Measurements from ENCODE around the gene S100A10.

S100A10 gene

DNA sequence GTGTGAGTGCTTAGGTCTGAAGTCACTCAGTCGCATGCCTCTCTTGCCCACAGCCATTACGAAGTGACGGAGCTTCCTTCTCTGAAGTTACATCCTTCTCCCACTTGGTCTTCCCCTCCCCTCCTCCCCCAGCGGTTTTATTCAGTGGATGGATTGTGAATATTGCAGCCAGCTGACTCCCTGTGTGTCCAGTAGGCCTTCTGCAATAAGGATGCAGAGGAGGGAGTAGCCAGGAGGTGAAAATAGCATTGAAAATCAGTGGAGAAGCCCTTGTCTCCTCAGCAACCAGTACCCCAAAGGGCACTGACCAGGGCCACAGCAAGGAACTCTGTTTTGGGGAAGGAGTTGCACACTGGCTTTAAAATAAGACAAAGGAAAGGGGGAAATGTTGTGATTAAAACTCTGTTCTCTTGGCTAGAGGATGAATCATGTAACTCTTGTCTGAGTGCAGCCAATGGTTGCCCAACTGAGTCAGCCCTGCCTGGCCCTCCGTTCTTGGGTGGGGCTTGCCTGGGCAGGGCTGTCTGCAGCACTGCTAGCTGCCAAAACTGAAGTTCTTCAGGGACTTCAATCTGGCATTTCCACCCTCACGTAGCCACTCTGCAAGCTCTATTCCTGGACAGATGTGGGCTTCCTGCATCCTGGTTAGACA is 4.3 kb downstream of the S100A10 start:
- Histone ChIP-seq H3K9me3 (ENCODE audit: severe bottlenecking) (peaks cover 29% of the 10 kb centered on the region), H3K27me3 (ENCODE audit: insufficient read depth, low read depth, severe bottlenecking) (peaks cover 100% of the 10 kb centered on the region), H3K4me3 (ENCODE audit: low read depth, low read length) (no peak overlapping the region), H3K27ac (no peak overlapping the region), H3K36me3 (no peaks in the 10 kb centered on the region)
- DNase-seq = no peak
- TF ChIP-seq, protein P1, sequence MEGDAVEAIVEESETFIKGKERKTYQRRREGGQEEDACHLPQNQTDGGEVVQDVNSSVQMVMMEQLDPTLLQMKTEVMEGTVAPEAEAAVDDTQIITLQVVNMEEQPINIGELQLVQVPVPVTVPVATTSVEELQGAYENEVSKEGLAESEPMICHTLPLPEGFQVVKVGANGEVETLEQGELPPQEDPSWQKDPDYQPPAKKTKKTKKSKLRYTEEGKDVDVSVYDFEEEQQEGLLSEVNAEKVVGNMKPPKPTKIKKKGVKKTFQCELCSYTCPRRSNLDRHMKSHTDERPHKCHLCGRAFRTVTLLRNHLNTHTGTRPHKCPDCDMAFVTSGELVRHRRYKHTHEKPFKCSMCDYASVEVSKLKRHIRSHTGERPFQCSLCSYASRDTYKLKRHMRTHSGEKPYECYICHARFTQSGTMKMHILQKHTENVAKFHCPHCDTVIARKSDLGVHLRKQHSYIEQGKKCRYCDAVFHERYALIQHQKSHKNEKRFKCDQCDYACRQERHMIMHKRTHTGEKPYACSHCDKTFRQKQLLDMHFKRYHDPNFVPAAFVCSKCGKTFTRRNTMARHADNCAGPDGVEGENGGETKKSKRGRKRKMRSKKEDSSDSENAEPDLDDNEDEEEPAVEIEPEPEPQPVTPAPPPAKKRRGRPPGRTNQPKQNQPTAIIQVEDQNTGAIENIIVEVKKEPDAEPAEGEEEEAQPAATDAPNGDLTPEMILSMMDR (IDR thresholded peaks at IDR 0.05; ENCODE audit: low read depth, low read length) = no peak

DNA sequence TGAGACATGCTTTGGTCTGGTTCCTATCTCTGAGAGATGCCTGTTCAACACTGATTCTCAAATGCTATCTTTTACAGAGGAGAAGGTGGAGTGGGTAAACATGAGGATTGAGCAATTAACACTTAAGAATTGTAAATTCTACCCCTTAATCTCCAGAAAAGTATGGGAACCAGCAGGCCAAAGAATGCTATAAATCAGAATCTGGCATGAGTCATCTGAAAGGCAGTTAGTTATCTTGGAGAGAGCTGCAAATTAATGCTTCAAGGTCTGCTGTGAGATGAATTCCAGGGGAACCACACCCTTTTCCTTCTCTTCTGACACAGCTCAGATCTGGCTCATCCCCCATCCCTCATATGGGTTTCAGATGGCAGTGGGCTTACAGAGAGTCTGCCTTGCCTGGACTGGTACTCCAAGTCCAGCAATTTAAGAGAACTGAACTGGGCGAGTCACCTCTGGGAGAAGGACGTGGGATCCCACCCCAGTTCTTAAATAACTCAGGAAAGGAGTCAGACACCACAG is 5.2 kb downstream of the S100A10 start:
- H3K4me3 ChIP-seq (ENCODE audit: low read depth, low read length) = no peak overlapping the region
- H3K27me3 ChIP-seq (ENCODE audit: insufficient read depth, low read depth, severe bottlenecking) = peaks cover 100% of the 10 kb centered on the region
- no peaks in the 10 kb centered on the region for H3K36me3 ChIP-seq
- no peak for DNase-seq
- H3K27ac ChIP-seq = no peak overlapping the region
- peaks cover 21% of the 10 kb centered on the region for H3K9me3 ChIP-seq (ENCODE audit: severe bottlenecking)
- TF ChIP-seq, protein P1 (IDR thresholded peaks at IDR 0.05; ENCODE audit: low read depth, low read length) = no peak

DNA sequence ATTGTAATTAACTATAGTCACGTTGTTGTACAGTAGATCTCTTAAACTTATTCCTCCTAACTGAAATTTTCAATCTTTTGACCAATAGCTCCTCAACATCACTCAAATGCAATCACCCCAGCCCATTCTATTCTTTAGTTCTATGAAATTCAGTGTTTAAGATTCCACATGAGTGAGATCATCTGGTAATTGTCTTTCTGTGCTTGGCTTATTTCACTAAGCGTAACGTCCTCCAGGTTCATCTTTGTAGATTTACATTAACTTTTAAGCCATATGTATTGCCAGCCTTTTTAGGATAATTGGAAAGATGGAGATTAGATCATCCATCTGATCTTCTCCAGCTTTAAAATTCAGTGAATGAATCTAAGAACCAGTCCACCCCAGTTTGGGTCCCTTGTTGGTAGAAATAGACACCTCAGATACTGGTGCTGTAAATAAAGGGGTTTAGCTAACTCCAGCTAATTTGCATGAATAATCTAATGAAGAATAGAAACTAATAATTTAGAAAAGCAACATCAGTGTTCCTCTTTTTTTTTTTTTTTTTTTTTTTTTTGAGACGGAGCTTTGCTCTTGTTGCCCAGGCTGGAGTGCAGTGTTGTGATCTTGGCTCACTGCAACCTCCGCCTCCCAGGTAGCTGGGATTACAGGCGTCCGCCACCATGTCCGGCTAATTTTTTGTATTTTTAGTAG is 7.0 kb downstream of the S100A10 start:
- H3K4me3 ChIP-seq (ENCODE audit: low read depth, low read length) = no peak overlapping the region
- H3K36me3 ChIP-seq = no peaks in the 10 kb centered on the region
- H3K27me3 ChIP-seq (ENCODE audit: insufficient read depth, low read depth, severe bottlenecking) = peaks cover 100% of the 10 kb centered on the region
- H3K9me3 ChIP-seq (ENCODE audit: severe bottlenecking) = peaks cover 8% of the 10 kb centered on the region
- no peak for DNase-seq
- no peak overlapping the region for H3K27ac ChIP-seq
- TF ChIP-seq, protein P1 (IDR thresholded peaks at IDR 0.05; ENCODE audit: low read depth, low read length) = no peak

DNA sequence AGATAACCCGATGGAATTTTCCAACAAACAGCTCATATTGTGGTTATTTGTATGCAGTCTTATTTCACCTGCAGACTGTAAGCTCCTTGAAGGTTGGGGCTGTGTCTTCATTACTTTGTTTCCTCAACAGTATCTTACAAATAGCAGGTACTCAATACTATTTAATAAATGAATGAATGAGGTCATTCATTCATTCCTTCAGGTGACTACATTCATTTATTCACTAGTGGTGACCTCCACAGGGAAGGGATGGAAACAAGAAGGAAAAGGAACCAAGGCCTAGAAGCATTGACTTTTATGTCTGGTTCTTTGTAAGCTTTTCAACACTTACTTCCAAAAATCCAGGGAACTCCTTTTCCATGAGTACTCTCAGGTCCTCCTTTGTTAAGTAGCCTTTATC is 7.9 kb downstream of the S100A10 start:
- peaks cover 8% of the 10 kb centered on the region for H3K9me3 ChIP-seq (ENCODE audit: severe bottlenecking)
- no peak overlapping the region for H3K27ac ChIP-seq
- TF ChIP-seq, protein P1 (IDR thresholded peaks at IDR 0.05; ENCODE audit: low read depth, low read length) = no peak
- DNase-seq = no peak
- peaks cover 100% of the 10 kb centered on the region for H3K27me3 ChIP-seq (ENCODE audit: insufficient read depth, low read depth, severe bottlenecking)
- no peak overlapping the region for H3K4me3 ChIP-seq (ENCODE audit: low read depth, low read length)
- H3K36me3 ChIP-seq = no peaks in the 10 kb centered on the region

DNA sequence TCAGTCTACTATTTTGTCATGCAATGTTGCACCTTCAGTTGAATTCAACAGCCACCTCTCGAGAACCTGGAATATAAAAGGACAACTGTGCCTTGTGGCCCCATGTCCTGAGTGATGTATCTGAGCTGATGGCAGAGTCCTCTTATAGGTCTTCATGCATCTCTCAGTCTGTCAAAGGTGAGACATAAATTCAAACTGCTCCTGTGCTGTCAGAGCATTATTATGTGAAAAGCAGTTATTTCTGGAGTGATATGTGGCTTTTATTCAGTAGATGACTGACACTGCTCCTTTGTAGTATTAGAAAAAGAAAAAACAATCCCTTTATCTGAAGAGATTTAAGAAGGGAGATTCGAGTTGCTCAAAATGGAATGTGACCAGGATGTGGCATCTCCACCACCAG is 8.4 kb downstream of the S100A10 start:
- Histone ChIP-seq H3K27me3 (ENCODE audit: insufficient read depth, low read depth, severe bottlenecking) (peaks cover 100% of the 10 kb centered on the region), H3K9me3 (ENCODE audit: severe bottlenecking) (peaks cover 8% of the 10 kb centered on the region), H3K36me3 (no peaks in the 10 kb centered on the region), H3K4me3 (ENCODE audit: low read depth, low read length) (no peak overlapping the region), H3K27ac (no peak overlapping the region)
- TF ChIP-seq, protein P1 (IDR thresholded peaks at IDR 0.05; ENCODE audit: low read depth, low read length) = no peak
- no peak for DNase-seq
